ENCODE measurements around the gene RBM34.
"Not testable (repeated sequence)": the region's sequence is repeated elsewhere in the genome, so short reads cannot be mapped to it uniquely, and the experiment has no call there.

Gene RBM34

GRCh38 chr1:235101558-235102258, 59.3 kb downstream of the RBM34 start:
- DNase-seq (ENCODE audit: low spot score): no peak
- TF ChIP-seq CTCF (IDR thresholded peaks at IDR 0.05; ENCODE audit: extremely low read depth, insufficient read depth, missing control alignments): no peak
- in situ Hi-C loops (cut with MboI; ENCODE audit: low pct_unique_long_range_greater_than_20kb, low sequenced_read_pairs, unreplicated experiment): loop anchor here (10.0 kb wide), 1 partner anchor 313 kb away; no protein-coding TSS in a partner anchor

GRCh38 chr1:235100194-235100772, 60.8 kb downstream of the RBM34 start:
- no peak for TF ChIP-seq CTCF (IDR thresholded peaks at IDR 0.05; ENCODE audit: extremely low read depth, insufficient read depth, missing control alignments)
- in situ Hi-C loops (cut with MboI; ENCODE audit: low pct_unique_long_range_greater_than_20kb, low sequenced_read_pairs, unreplicated experiment): loop anchor here (10.0 kb wide), 1 partner anchor 315 kb away; no protein-coding TSS in a partner anchor
- DNase-seq (ENCODE audit: low spot score): no peak

GRCh38 chr1:235098991-235099390, 62.1 kb downstream of the RBM34 start:
- in situ Hi-C loops (cut with MboI; ENCODE audit: low pct_unique_long_range_greater_than_20kb, low sequenced_read_pairs, unreplicated experiment): loop anchor here (25.0 kb wide), 1 partner anchor 362 kb away; no protein-coding TSS in a partner anchor
- no peak for DNase-seq (ENCODE audit: low spot score)
- no peak for TF ChIP-seq CTCF (IDR thresholded peaks at IDR 0.05; ENCODE audit: extremely low read depth, insufficient read depth, missing control alignments)

GRCh38 chr1:235098547-235098946, 62.5 kb downstream of the RBM34 start:
- TF ChIP-seq CTCF (IDR thresholded peaks at IDR 0.05; ENCODE audit: extremely low read depth, insufficient read depth, missing control alignments): no peak
- DNase-seq (ENCODE audit: low spot score): no peak
- in situ Hi-C loops (cut with MboI; ENCODE audit: low pct_unique_long_range_greater_than_20kb, low sequenced_read_pairs, unreplicated experiment): loop anchor here (25.0 kb wide), 1 partner anchor 361 kb away; no protein-coding TSS in a partner anchor

- in situ Hi-C loops (cut with MboI; ENCODE audit: low pct_unique_long_range_greater_than_20kb, low sequenced_read_pairs, unreplicated experiment): loop anchor here (25.0 kb wide), 1 partner anchor 360 kb away; no protein-coding TSS in a partner anchor
- not testable (repeated sequence) for DNase-seq (ENCODE audit: low spot score)
Measured at GRCh38 chr1:235097501-235097900, 63.5 kb downstream of the RBM34 start.

- DNase-seq (ENCODE audit: low spot score): no peak
- in situ Hi-C loops (cut with MboI; ENCODE audit: low pct_unique_long_range_greater_than_20kb, low sequenced_read_pairs, unreplicated experiment): loop anchor here (25.0 kb wide), 1 partner anchor 359 kb away; no protein-coding TSS in a partner anchor
- TF ChIP-seq CTCF (IDR thresholded peaks at IDR 0.05; ENCODE audit: extremely low read depth, insufficient read depth, missing control alignments): no peak
Measured at GRCh38 chr1:235095938-235096562, 65.0 kb downstream of the RBM34 start.

All from GM13977 (cell line).